Right ventricle myocardium superior (tissue), 1 donor: ENCODE data around the gene POLR1A. TPM values are rescaled to one million over a fixed set of nuclear protein-coding genes. Genes with fewer than 3 reads are reported as not detected.

ENCODE experiments used
- ATAC-seq: fragments of 200-7000 bp; cut with Tn5 transposase; one replicate; pipeline ENCODE4 v1.9.1; 2020; ENCODE audit warnings: mild to moderate bottlenecking; ENCODE audit not compliant: poor library complexity
- DNase-seq: peaks from one replicate; pipeline ENCODE4 v3.0.0-alpha.2; 2020
- intact Hi-C: fragments of 100-400 bp; cut with DNase I; formaldehyde crosslinking; loops from one replicate; pipeline ENCODE4 v1.11.2; 2022
- total RNA-seq: library from RNA; stranded (reverse); fragmentation: NEBNext Ultra II Directional; extraction: Animal tissue kit (Norgen Biotek cat#: 25700); gene quantifications from one replicate; pipeline ENCODE4 v1.2.1, GENCODE V29; 2021
- donor health status: DM: no; HTN: yes; CAD: no; lungs with severe emphysema.

Gene POLR1A
- total RNA-seq, 1 donor from 2014 or later: 13.4 TPM

DNA sequence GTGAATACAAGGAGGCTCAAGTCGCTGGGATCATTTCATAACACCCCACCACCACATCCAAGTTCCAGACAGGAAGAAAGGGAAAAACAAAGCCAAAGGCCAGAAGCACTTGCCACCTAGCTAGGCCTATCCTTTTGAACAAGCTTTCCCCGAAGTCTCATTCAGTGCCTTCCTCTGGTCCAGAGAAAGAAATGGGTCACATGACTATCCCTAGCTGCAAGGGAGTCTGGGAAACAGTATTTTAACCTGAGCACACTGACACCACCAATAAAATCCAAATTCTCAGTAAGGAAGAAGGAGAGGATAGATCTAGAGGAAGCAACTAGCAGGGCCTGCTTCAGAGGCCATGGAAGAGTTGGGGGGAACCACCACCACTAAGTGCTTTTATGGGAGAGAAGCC is 91.2 kb downstream of the POLR1A start:
- ATAC-seq: no peak
- no peak for DNase-seq
- intact Hi-C loops: no loop called here

GRCh38 chr2:86012007-86012712 is 93.5 kb downstream of the POLR1A start:
- intact Hi-C loops: no loop called here
- DNase-seq (no peak), ATAC-seq (no peak)

- DNase-seq: no peak
- peak; percentile 48 for ATAC-seq
- intact Hi-C loops: no loop called here
Observed at GRCh38 chr2:86011449-86011941, 94.2 kb downstream of the POLR1A start.

GRCh38 chr2:86010083-86010482 is 95.6 kb downstream of the POLR1A start:
- ATAC-seq: no peak
- intact Hi-C loops: no loop called here

DNA sequence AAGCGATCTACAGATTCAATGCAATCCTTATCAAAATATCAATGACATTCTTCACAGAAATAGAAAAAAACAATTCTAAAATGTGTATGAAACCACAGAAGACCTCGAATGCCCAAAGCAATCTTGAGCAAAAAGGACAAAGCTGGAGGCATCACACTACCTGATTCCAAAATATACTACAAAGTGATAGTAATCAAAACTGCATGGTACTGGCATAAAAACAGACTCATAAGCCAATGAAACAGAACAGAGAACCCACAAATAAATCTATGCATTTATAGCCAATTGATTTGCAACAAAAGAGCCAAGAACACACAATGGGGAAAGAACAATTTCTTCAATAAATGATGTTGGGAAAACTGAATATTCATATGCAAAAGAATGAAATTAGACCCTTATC is 99.2 kb downstream of the POLR1A start:
- DNase-seq (no peak), ATAC-seq (no peak)
- intact Hi-C loops: no loop called here

More at GRCh38 chr2:86010083-86010482, 95.6 kb downstream of the POLR1A start:
- DNase-seq: no peak

- no peak for ATAC-seq
- DNase-seq: no peak
- intact Hi-C loops: no loop called here
Observed at GRCh38 chr2:86003967-86004366, 101.7 kb downstream of the POLR1A start.

GRCh38 chr2:86003104-86003503 is 102.6 kb downstream of the POLR1A start:
- ATAC-seq: no peak
- DNase-seq: no peak
- intact Hi-C loops: no loop called here

GRCh38 chr2:86002375-86002774 is 103.3 kb downstream of the POLR1A start:
- DNase-seq (no peak), ATAC-seq (no peak)
- intact Hi-C loops: no loop called here

DNA sequence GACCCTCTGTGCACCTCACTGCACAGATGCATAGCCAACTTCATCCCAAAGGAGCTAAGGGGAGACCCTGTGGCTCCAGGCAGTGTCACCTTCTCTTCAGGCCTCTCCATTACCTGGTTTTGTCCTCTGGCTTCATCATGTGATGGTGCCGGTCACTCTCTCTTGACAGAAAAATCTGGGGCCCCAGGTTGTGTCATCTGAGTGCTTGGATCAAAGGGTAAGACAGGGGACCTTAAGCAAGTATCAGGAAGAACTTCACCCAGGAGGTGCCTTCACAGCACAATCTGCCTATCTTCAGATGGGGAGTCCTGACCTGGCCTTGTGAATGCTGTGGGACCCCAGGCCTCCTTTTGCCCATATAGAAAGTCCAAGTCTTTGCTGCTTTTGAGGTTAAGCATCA is 104.4 kb downstream of the POLR1A start:
- no peak for ATAC-seq
- intact Hi-C loops: no loop called here

DNA sequence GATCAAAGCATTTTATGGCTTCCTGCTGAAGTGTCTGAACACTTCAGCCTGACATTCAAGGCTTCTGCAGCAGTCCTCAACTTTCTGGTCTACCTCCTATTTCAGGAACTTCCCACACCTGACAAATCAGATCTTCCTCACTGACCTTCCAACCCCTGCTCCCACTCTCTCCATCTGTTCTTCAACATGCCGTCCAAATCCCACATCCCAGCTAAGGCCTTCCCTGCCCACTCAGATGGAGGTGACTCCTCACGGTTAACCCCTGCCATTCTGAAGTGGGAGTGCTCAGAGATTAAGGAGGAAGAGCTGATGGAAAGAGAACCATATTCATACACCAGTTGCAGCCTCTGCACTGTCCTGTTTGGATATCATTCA is 104.8 kb downstream of the POLR1A start:
- DNase-seq: no peak
- intact Hi-C loops: no loop called here
- no peak for ATAC-seq

More for the DNA sequence above, 104.4 kb downstream of the POLR1A start:
- no peak for DNase-seq

DNA sequence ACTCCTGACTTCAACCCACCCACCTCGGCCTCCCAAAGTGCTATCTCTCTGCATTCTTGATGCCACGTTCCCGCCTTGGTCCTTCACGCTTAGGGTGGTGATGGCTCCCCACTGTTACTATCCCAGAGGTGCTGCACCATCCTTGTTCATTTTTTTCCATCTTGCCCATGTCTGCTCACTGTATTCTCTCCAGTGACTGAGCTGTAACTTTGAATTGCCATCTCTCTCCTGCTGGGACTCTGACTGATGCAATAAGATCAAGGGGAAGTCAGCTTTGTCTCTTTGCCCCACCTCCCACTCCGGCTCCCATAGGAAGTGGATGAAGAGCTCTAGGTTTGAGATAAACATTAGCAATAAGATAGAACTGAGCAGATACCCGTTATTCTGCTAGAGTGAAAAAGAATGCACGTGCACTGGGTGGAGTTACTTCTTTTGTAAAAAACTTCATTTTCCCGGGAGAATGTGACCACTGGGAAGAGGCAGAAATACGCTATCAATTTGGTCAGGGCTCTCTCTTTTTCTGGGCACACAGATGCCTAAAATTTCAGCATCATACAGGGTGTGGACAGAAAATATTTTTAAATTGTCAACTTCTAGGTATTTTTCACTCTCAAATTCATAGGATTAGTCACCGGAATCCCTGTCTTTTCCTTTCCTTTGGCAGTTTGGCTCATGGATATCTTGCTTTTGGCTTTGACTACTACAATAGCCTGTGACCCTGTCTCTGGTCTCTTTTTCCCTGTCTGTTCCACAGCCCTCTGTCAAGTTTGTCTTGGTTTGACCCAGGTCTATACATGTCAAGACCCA is 105.4 kb downstream of the POLR1A start:
- DNase-seq (no peak), ATAC-seq (no peak)
- intact Hi-C loops: no loop called here

- ATAC-seq (peak; percentile 37), DNase-seq (no peak)
- intact Hi-C loops: no loop called here
Observed at GRCh38 chr2:85999061-85999831, 106.4 kb downstream of the POLR1A start.

DNA sequence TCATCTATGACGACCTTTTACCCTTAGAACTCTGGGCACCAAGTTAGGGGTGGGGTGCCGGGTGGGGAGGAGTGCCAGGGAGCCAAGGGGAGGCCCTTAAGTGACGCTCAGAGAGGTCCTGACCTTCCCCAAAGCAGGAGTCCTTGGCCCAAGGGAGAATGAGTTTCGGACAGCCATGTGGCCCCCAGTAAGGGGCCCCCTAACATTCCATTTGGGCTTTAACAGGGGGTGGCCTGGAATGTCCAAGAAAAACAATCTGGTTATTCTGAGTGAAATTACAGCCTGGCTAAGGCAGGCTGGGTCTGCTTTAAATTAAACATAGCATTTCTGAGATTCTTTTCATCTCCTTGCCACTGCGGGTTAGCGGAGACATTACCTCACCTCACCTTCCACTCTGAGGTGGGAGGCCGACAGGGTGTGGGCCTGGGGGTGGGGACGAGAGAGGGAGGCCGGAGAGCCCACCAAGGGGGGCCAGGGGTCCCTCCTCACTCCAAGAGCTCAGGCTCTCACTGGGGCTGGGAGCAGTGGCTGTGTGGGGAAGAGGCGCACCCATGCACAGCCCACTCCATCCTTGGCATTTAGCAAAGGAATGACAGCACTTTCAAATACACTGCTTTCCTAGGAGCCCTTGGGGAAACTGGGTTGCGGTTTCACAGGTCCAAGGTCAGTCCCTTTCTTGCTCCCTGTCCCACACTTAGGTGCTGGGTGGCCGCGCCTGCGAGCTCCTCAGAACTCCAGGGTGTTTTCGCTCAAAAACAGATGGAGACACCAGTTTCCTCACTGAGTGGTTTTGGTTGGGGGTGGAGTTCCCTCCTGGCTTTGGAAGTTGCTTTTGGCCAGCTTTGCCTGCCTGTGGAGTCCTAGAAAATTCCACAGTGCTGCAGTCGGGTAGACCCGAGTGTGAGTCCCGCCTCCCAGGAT is 107.4 kb downstream of the POLR1A start:
- peak; percentile 57 for DNase-seq
- intact Hi-C loops: no loop called here
- peak; percentile 57 for ATAC-seq

- intact Hi-C loops: no loop called here
- peak; percentile 49 for ATAC-seq
- peak; percentile 64 for DNase-seq
Observed at GRCh38 chr2:85997017-85997970, 108.4 kb downstream of the POLR1A start.

GRCh38 chr2:85996591-85996990 is 109.1 kb downstream of the POLR1A start:
- intact Hi-C loops: no loop called here
- DNase-seq: no peak
- ATAC-seq: peak; percentile 6

GRCh38 chr2:85995648-85996529 is 109.8 kb downstream of the POLR1A start:
- DNase-seq (no peak), ATAC-seq (no peak)
- intact Hi-C loops: no loop called here
